ENCODE data around the gene SLC6A6.

Gene SLC6A6

DNA sequence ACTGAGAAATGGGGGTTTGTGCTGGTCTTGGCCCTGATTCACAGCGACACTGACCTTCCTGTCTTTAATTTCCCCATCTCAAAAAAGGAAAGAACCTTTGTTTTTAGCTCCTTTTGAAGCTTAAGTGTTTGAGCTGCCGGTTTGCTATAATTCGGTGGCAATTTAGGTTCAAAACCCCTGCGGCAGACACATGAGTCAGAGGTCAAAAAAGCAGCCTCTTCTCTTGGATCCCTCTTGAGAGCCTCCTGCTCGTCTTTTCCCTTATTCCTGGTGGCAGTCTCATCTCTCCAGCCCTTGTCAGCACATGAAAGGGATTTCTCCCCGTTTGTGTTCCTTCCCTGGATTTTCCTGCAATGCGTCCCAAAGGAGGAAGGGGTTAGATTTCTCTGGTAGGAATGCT lies 73.2 kb downstream of the SLC6A6 start:
- DNase-seq (ENCODE audit: low read depth): no peak
- TF ChIP-seq, protein P1, sequence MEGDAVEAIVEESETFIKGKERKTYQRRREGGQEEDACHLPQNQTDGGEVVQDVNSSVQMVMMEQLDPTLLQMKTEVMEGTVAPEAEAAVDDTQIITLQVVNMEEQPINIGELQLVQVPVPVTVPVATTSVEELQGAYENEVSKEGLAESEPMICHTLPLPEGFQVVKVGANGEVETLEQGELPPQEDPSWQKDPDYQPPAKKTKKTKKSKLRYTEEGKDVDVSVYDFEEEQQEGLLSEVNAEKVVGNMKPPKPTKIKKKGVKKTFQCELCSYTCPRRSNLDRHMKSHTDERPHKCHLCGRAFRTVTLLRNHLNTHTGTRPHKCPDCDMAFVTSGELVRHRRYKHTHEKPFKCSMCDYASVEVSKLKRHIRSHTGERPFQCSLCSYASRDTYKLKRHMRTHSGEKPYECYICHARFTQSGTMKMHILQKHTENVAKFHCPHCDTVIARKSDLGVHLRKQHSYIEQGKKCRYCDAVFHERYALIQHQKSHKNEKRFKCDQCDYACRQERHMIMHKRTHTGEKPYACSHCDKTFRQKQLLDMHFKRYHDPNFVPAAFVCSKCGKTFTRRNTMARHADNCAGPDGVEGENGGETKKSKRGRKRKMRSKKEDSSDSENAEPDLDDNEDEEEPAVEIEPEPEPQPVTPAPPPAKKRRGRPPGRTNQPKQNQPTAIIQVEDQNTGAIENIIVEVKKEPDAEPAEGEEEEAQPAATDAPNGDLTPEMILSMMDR (conservative IDR thresholded peaks at IDR 0.05; ENCODE audit: control insufficient read depth, insufficient read depth, low read depth, low read length): no peak
- H3K4me3 ChIP-seq (ENCODE audit: control insufficient read depth, low read depth, low read length): no peak overlapping the region

DNA sequence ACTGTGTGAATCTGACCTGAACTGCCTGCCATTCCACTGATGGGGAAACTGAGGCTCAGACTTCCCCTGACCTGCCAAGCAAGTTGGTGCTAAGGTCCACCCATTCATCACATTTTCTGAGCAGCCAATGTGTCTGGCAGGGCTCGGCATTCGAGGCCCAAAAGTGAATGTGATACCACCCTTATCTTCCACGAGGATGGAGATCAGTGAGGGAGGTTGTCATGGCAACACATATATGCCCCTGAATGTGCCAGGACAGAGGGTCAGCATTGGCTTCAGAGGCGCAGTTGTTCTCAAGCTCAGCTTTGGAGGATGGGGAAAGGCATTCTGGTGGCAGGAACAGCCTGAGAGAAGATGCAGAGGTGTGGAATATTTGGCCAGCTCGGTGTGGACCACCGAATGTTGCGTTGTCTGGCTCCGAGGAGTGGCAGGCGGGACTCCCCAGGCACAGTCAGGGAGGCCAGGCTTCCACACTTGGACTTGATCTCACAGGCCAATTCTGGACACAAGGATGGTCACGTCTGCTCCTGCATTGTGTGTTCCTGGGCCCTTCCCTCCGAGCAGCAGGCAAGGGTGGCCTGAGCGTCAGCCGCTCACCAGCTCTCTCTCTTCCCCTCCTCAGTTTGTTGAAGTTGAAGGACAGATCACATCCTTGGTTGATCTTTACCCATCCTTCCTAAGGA lies 74.3 kb downstream of the SLC6A6 start:
- H3K4me3 ChIP-seq (ENCODE audit: control insufficient read depth, low read depth, low read length): no peak overlapping the region
- TF ChIP-seq, protein P1 (conservative IDR thresholded peaks at IDR 0.05; ENCODE audit: control insufficient read depth, insufficient read depth, low read depth, low read length): no peak

DNA sequence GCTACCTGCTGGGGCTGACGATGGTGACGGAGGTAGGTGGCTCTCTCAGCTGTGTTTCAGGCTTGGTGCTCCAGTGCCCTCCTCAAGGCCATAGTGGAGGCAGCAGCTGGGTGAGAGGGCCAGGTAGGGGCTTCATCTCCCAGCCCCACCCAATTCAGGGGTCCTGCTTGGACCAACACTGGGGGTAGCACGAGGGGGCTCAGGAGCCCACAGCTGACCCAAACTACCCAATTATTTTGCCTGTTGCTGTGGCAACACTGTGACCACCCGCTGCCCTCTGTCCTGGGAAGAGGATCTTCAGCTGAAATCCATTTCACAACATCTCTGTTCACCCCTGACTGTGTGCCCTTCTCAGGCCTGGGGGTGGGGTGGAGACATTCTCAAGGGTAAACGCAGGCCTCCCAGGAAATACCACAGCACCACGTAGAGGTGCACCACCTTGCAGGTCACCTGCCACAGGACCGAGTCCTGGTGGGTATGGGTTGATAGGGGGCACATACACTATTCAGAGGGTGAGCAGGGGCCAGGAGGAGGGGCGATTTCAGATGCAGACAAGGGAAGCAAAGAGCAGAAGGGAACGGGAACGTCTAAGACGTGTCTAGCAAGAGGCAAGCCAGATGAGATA lies 75.0 kb downstream of the SLC6A6 start:
- DNase-seq (ENCODE audit: low read depth): no peak
- TF ChIP-seq, protein P1 (conservative IDR thresholded peaks at IDR 0.05; ENCODE audit: control insufficient read depth, insufficient read depth, low read depth, low read length): no peak
- no peak overlapping the region for H3K4me3 ChIP-seq (ENCODE audit: control insufficient read depth, low read depth, low read length)

More for the DNA sequence above, 74.3 kb downstream of the SLC6A6 start:
- no peak for DNase-seq (ENCODE audit: low read depth)

DNA sequence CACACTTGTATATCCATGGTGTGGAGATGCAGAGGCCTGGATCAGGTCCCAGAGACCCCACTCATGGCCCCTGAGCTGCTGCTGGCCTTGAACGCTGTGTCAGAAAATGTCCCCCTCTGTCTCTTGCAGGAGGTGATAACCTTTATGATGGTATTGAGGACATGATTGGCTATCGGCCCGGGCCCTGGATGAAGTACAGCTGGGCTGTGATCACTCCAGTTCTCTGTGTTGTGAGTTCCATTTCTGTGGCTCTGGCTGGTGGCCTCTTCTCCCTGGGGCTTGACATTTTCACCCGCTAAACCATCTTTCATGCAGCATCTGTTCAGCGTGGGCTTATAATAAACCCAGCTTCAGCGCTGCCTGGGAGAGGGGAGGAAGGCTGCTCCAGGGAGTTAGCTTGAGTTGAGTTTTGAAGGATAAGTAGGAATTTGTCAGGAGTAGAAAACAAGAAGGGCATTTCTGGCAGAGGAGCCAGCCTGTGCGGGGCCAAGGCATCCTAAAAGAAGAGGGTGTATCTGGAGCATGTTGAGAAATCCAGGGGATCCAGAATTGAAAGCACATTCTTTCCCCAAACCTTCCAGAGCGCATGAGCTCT lies 76.6 kb downstream of the SLC6A6 start:
- TF ChIP-seq, protein P1 (conservative IDR thresholded peaks at IDR 0.05; ENCODE audit: control insufficient read depth, insufficient read depth, low read depth, low read length): no peak
- no peak for DNase-seq (ENCODE audit: low read depth)
- no peak overlapping the region for H3K4me3 ChIP-seq (ENCODE audit: control insufficient read depth, low read depth, low read length)

DNA sequence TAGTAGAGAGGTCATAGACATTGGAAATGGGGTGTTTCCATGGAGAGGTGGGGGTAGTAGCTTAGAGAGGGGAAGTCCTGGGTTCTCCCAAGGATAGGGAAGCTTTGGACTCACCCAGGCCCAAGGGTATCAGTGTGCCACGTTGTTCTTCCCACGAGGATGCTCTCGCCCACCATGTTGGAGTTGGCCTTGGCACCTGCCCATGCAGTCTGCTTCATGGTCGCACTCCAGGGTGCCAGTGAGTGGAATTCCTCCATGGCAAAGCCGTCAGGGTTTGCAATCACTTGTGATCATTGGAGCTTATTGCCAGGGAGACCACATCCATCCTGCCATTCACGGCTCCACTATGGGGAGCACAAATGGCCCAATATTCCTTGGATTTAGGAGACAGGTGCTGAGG lies 77.2 kb downstream of the SLC6A6 start:
- no peak overlapping the region for H3K4me3 ChIP-seq (ENCODE audit: control insufficient read depth, low read depth, low read length)
- TF ChIP-seq, protein P1 (conservative IDR thresholded peaks at IDR 0.05; ENCODE audit: control insufficient read depth, insufficient read depth, low read depth, low read length): no peak
- DNase-seq (ENCODE audit: low read depth): no peak

DNA sequence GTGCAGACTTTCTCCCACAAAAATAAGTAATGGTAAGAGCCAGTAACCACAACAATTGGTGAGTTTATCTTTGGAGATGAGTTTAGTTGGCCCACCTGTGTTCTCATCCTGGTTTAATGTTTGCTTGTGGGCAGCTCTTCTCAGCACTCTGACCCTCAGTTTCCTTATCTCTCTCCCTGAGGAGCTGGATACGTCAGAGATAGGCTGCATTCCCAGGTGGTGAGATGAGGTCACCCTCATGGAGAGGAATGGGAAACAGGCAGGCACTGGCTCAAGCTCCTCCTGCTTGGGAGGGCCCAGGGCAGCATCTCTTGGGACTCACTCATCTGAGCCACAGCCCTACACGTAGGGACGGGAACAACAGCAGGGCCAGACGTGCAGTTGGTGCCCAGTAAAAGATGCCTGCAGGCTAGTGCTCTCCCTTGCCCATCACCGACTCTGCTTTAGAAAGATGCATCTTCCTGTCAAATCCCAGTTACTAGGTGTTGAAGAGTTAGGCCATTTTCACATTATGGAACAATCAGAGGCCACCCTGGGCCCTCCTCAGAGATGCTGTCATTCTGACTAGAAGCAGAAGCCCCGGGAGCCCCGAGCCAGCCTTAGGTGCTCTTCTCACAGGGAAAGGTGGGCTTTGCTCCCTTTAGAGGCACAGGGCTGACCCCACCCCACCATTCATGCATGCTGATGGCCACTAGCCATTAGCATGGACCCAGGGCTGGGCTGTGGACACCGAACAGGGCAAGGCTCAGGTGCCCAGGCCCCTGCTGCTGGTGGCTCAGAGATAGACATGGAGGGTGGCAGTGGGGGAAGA lies 78.0 kb downstream of the SLC6A6 start:
- TF ChIP-seq, protein P1 (conservative IDR thresholded peaks at IDR 0.05; ENCODE audit: control insufficient read depth, insufficient read depth, low read depth, low read length): no peak
- no peak overlapping the region for H3K4me3 ChIP-seq (ENCODE audit: control insufficient read depth, low read depth, low read length)
- DNase-seq (ENCODE audit: low read depth): peak; percentile 51

Measured in fibroblast of mammary gland (primary cell).